GM12874 (cell line): Measurements from ENCODE around the gene AADACL2.

Experiments
- CTCF ChIP-seq: IDR thresholded peaks from 2 replicates; pipeline ENCODE4 v1.5.1; 2011; ENCODE audit warnings: low read depth, mild to moderate bottlenecking, control low read depth, low read length, moderate library complexity; ENCODE audit not compliant: insufficient read depth

Gene AADACL2

GRCh38 chr3:151804267-151804666 is 70.5 kb downstream of the AADACL2 start:
- no peak for TF ChIP-seq CTCF

GRCh38 chr3:151806838-151807237 is 73.1 kb downstream of the AADACL2 start:
- TF ChIP-seq CTCF: no peak
